WERI-Rb-1 (cell line): ENCODE data around the gene CTSZ.
"Not testable (repeated sequence)": the region's sequence is repeated elsewhere in the genome, so short reads cannot be mapped to it uniquely, and the experiment has no call there.

Experiments
- DNase-seq: peaks from one replicate; pipeline ENCODE4 v3.0.0-alpha.2; 2020
- H3K27ac ChIP-seq: fragments of 250-450 bp; sonication (Bioruptor Pico); 2 replicates; pipeline ENCODE4 v1.5.1; 2020; ENCODE audit warnings: mild to moderate bottlenecking, moderate library complexity
- H3K27me3 ChIP-seq: fragments of 250-450 bp; sonication (Bioruptor Pico); 2 replicates; pipeline ENCODE4 v1.5.1; 2021; ENCODE audit warnings: mild to moderate bottlenecking, low read depth, moderate library complexity; ENCODE audit not compliant: insufficient read depth, severe bottlenecking
- H3K36me3 ChIP-seq: fragments of 250-450 bp; sonication (Bioruptor Pico); 2 replicates; pipeline ENCODE4 v1.5.1; 2020; ENCODE audit warnings: mild to moderate bottlenecking, moderate library complexity
- H3K4me3 ChIP-seq: 2 replicates; pipeline ENCODE4 v1.5.1; 2011; ENCODE audit warnings: low read depth, mild to moderate bottlenecking, control low read depth, low read length
- H3K9me3 ChIP-seq: fragments of 250-450 bp; sonication (Bioruptor Pico); 2 replicates; pipeline ENCODE4 v1.5.1; 2021; ENCODE audit warnings: mild to moderate bottlenecking, moderate library complexity; ENCODE audit not compliant: severe bottlenecking
- TF ChIP-seq, protein P1 (sequence below): IDR thresholded peaks from 2 replicates; pipeline ENCODE4 v1.5.1; 2011; ENCODE audit warnings: low read depth, mild to moderate bottlenecking, control low read depth, inconsistent platforms, low read length

CTSZ gene

DNA sequence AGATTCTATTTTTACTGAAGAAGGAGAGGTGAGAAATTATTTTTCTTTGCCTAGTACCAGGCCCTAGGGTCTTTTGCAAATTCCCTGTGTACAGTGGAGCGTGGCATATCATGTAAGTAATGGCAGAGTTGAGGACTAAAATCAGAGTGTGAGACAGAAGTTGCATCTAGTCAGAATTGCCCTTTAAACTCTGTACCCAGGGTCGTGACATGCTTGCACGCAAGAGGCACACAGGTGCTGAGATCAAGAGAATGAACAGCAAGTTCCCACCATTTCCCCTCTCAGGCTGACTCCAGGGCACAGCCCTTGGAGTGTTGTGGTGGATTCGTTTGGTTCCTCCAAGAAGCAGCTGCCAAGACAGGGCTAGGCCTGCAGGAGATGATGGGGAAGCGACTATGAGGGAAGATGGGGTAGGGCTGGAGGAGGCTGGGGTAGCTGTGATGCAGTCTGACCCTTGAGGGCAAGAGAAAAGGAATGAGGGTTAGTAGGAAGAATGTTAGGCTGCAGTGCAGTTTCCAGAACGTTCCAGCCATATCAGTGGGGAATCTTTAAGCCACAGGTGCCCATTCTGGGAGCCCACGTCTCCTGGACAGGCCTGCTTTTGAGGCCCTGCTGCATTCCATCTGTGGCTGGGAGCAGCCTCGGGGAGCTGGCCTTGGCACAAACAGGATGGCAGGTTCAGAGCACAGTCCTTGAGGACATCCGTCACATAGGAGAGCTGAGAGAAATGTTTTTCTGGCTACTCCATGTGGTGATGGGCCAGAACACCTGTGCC lies 19.1 kb downstream of the CTSZ start:
- H3K27me3 ChIP-seq, result no peaks in the 10 kb centered on the region
- H3K36me3 ChIP-seq, result peaks cover 71% of the 10 kb centered on the region
- no peaks in the 10 kb centered on the region for H3K9me3 ChIP-seq
- TF ChIP-seq, protein P1, sequence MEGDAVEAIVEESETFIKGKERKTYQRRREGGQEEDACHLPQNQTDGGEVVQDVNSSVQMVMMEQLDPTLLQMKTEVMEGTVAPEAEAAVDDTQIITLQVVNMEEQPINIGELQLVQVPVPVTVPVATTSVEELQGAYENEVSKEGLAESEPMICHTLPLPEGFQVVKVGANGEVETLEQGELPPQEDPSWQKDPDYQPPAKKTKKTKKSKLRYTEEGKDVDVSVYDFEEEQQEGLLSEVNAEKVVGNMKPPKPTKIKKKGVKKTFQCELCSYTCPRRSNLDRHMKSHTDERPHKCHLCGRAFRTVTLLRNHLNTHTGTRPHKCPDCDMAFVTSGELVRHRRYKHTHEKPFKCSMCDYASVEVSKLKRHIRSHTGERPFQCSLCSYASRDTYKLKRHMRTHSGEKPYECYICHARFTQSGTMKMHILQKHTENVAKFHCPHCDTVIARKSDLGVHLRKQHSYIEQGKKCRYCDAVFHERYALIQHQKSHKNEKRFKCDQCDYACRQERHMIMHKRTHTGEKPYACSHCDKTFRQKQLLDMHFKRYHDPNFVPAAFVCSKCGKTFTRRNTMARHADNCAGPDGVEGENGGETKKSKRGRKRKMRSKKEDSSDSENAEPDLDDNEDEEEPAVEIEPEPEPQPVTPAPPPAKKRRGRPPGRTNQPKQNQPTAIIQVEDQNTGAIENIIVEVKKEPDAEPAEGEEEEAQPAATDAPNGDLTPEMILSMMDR, result no peak
- peak overlapping the region; percentile 72 for H3K27ac ChIP-seq
- DNase-seq, result no peak
- no peak overlapping the region for H3K4me3 ChIP-seq

DNA sequence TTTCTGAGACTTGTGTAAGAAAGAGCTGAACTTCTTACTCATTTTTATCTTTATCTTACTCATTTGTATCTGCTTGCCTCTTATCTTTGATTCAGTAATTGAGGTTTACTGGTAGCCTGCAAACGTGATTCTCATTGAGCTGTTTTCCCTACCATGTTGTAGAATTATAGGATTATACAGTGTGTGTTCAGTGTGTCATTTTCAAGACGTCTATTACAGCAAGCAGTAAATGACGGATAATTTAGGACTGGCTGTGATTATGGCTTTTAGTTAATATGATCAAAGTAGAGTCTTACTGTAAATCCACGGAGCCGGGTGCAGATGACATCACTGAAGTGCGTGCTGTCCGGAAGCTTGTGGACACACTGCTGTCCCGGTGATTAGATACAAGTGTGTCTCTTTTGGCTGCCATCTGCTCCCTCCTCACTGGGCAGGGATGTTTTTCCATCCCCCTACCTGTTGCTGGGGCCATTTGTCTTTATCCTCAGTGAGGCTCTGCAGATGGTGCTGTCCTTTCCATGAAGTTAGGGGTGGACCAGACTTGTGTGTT lies 20.0 kb downstream of the CTSZ start:
- TF ChIP-seq, protein P1, result no peak
- H3K27me3 ChIP-seq, result no peaks in the 10 kb centered on the region
- no peaks in the 10 kb centered on the region for H3K9me3 ChIP-seq
- no peak overlapping the region for H3K4me3 ChIP-seq
- H3K36me3 ChIP-seq, result peaks cover 64% of the 10 kb centered on the region
- peak; percentile 94 for DNase-seq
- peak overlapping the region; percentile 72 for H3K27ac ChIP-seq

DNA sequence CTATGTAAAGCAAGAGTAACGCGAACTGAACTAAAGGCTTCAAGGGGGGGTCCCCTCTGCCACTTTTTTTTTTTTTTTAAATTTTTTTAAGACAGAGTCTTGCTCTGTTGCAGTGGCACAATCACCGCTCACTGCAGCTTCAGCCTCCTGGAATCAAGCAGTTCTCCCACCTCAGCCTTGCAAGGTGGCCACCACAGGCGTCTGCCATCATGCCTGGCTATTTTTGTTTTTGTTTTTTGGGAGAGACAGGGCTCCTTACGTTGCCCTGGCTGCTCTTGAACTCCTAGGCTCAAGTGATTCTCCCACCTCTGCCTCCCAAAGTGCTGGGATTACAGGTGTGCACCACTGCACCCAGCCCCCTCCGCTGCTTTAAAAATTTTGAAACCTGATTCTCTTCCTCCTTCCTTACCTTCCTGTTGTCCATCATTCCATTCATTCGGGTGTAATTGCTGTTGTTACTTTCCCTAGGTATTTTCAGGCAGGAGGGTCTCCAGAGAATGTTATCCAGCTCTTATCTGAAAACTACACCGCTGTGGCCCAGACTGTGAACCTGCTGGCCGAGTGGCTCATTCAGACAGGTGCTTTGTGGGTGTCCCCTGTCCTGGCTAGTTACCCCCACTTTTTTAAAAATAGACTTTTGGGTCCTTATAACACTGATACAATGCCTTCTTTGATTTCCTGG lies 20.6 kb downstream of the CTSZ start:
- TF ChIP-seq, protein P1, result no peak
- H3K27me3 ChIP-seq, result no peaks in the 10 kb centered on the region
- H3K9me3 ChIP-seq, result no peaks in the 10 kb centered on the region
- H3K27ac ChIP-seq, result peak overlapping the region; percentile 70
- H3K4me3 ChIP-seq, result no peak overlapping the region
- DNase-seq, result no peak
- H3K36me3 ChIP-seq, result peaks cover 58% of the 10 kb centered on the region

DNA sequence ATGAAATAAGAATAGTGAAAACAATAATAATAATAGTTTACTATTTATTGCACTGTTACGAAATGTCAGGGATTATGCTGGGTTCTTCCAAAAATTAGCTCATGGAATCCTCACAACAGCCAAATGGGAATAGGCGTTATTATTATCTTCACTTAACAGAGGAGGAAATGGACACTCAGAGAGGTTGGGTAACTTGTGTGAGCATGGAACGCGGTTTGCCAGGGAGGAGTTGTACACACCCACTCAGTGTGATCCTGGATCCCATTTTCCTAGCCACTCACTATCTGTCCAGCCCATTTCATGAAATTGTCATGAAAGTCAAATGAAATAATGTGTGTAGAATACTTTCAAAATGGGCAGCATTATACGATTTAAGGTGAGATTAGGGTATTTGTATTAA lies 21.4 kb downstream of the CTSZ start:
- Histone ChIP-seq H3K27me3 (no peaks in the 10 kb centered on the region), H3K4me3 (no peak overlapping the region), H3K36me3 (peaks cover 50% of the 10 kb centered on the region), H3K9me3 (peaks cover 2% of the 10 kb centered on the region), H3K27ac (no peak overlapping the region; the same call in 1 of the 2 replicates)
- TF ChIP-seq, protein P1, result no peak
- DNase-seq, result no peak

DNA sequence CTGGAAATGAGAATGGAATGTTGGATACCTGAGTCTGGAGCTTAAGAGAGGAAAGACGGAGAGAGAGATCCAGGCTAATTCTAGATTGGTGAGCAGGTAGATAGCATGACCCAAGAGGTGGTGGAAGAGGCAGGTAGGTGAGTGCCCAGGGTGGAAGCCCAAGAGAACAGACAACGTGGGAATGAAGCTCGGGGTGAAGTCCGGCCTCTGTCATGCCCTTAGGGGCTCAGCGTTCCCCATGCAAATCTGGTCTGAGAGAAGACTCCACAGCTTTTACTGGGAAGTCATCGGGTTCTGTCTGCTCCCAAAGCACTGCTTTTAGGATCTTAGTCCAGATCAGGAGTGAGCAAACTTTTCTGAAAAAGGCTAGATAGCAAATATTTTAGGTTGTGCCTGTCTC lies 22.4 kb downstream of the CTSZ start:
- Histone ChIP-seq H3K4me3 (no peak overlapping the region), H3K27me3 (no peaks in the 10 kb centered on the region), H3K9me3 (peaks cover 6% of the 10 kb centered on the region), H3K27ac (no peak overlapping the region), H3K36me3 (peaks cover 40% of the 10 kb centered on the region)
- TF ChIP-seq, protein P1, result no peak
- no peak for DNase-seq

DNA sequence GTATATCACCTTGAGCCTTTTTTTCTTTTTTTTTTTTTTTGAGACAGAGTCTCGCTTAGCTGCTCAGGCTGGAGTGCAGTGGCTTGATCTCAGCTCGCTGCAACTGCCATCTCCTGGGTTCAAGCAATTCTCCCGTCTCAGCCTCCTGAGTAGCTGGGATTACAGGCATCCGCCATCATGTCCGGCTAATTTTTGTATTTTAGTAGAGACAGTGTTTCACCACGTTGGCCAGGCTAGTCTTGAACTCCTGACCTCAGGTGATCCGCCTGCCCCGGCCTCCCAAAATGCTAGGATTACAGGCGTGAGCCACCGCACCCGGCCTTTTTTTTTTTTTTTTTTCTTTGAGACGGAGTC lies 24.0 kb downstream of the CTSZ start:
- not testable (repeated sequence) for H3K9me3 ChIP-seq, H3K27me3 ChIP-seq, DNase-seq, H3K27ac ChIP-seq, H3K4me3 ChIP-seq
- H3K36me3 ChIP-seq, result peaks cover 24% of the 10 kb centered on the region
